Fibroblast of gingiva (primary cell): ENCODE results near the gene ASB7.
"Not testable (repeated sequence)": the region's sequence is repeated elsewhere in the genome, so short reads cannot be mapped to it uniquely, and the experiment has no call there.

ENCODE experiments used
- DNase-seq: peaks from one replicate; pipeline ENCODE4 v3.0.0-alpha.2; 2011; ENCODE audit warnings: low read depth

ASB7 gene

DNA sequence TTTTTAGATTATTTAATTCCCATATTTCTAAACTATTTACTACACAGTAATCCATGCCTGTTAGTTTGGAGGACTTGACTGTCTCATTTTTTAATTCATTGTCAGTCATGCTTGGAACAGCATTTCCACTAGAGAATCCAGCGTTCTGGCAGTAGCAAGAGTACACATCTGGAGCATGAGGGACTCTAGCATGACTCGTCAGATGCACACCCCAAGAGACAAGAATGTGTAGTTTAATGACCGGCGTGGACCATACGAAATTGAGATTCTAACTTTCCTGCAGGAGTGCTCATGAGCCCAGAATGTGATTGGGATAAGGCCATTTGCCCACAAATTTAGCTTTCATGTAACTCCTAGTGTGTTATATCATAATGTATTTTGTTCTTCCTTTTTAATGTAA lies 48.9 kb downstream of the ASB7 start:
- DNase-seq = peak; percentile 44

DNA sequence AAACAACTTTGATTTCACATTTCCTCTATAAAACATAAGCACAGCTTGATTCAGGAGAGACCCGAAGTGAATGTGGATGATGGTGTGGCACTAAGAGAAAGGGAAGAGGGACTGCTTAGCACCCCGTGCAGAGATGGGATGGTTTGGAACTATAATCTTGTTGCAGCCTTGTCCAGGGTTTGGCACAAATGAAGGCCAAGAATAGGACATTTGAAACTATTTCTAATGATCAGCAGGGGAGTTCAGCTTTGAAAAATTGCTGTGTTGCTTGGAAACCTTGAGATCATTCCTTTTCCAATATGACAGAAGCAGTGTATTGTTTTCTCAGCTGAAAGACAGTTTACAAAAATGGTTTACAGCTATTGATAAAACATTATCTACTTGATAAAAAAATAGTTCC lies 49.7 kb downstream of the ASB7 start:
- no peak for DNase-seq

DNA sequence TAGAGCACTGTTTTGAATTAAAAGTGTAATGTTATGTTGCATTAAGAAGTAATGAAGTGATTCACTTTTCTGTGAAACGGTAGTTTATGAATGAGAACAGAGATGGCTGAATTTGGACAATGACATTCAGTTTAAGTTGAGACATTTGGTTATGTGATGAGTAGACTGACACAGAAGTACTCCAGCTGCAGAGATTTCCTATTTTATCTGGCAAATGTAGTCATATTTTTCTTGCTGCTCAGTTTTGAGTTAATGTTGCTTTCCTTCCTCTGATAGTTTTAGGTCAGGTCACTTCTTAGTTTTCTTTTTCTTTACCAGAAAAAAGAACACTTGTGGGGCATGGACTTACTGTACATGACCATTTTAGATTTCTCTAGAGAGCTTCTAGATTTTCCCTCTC lies 51.2 kb downstream of the ASB7 start:
- DNase-seq = no peak

DNA sequence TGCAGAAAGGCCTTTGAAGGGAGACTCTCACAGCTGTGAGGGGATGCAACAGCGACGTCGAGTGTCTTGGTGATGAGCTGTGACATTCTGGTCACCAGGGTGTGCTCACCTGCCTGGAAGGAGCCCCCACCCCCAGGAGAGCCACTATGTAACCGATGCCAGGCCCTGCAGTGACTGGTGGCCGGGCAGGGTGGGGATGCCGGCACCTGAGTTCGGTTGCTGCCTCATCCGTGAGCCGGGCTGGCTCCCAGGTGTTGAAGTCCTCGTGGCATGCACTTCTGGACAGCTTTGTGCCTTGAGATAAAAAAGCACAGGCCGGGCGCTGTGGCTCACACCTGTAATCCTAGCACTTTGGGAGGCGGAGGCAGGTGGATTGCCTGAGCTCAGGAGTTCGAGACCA lies 56.5 kb downstream of the ASB7 start:
- no peak for DNase-seq

DNA sequence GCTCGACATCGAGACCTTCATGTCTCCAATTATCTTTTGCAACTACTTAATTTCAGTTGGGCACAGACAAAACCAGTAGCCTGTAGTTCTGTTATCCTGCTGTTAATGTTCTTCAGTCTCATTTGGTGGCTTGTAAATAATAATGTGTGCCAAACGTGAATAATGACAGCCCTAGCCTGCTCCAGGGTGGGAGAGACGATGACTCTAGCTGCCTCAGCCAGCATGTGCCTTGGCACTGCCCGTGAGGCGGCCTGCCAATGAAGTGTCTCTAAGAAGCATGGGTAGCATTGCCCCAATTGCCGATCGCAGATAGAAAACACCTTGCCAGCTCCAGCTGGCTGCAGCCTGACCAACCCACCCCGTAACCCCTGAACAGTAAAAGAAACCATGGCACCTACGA lies 58.8 kb downstream of the ASB7 start:
- no peak for DNase-seq

DNA sequence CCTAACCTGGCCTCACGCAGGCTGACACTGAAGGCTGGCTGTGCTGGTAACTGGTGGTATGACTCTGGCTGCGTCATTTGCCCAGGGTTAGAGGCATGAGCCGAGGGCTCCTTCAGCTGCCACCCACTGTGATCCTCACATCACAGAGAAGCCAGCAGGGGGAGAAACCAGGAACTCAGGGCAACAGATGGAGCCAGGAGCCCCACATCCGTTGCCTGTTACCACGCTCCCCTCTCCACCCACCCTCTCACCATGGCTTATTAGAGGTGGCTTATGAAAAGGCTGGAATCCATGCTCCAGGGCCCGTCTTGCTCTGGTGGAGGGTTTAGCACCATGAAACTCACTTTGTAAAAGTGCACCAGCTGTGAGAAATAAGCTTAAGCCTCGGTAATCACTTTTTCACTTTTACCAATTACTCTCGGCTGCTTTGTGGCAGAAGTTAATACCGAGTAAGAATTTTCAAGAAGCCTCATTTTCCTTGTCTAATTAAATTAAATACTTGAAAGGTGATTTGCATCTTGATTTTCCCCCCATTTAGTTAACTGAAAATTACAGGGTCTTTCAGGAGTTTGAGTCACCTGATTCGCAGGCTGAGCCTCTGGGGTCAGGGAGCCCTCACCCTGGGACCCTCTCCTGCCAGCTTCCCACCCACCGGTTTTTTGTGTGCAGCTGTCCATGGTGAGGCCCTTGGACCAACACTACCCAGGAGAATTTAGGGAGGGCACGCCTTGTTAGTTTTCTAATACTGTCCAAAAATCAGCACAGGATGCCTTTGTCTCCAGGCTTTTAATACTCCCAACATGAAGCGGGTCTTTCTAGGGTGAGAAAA lies 60.9 kb downstream of the ASB7 start:
- DNase-seq = no peak

DNA sequence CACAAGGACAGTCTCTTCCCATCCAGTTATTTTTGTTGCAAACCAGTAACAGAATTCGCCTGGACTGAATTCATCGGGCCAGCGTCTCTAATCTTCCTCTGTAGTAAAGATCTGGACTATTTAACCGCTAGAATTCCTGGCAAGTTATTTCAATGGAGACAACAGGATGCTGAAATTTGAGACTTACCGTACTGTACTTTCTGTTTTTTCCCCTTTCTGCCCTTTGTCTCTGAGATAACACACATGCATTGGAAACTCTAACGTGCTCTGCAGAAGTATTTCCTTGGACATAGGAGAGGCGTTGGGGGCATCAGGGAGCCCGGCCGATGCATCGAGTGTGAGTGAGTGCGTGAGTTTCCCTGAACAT lies 61.5 kb downstream of the ASB7 start:
- no peak for DNase-seq

DNA sequence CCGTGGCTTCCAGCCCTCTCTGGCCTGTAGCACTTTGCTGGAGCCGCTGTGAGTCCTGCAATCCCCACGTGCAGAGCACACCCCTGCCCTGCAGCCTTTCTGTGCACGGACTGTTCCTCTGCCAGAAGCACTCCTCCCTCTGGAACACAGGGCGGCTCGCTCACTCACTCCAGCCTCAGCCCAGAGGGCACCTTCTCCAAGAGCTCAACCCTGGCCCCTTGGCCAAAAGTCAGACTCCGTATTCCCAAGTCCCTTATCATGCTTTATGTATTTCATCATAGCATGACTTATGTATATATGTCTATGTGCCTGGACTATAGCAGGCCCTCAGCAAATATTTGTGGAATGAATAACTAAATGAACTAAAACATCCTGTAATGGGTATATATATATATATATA lies 63.2 kb downstream of the ASB7 start:
- DNase-seq = no peak

DNA sequence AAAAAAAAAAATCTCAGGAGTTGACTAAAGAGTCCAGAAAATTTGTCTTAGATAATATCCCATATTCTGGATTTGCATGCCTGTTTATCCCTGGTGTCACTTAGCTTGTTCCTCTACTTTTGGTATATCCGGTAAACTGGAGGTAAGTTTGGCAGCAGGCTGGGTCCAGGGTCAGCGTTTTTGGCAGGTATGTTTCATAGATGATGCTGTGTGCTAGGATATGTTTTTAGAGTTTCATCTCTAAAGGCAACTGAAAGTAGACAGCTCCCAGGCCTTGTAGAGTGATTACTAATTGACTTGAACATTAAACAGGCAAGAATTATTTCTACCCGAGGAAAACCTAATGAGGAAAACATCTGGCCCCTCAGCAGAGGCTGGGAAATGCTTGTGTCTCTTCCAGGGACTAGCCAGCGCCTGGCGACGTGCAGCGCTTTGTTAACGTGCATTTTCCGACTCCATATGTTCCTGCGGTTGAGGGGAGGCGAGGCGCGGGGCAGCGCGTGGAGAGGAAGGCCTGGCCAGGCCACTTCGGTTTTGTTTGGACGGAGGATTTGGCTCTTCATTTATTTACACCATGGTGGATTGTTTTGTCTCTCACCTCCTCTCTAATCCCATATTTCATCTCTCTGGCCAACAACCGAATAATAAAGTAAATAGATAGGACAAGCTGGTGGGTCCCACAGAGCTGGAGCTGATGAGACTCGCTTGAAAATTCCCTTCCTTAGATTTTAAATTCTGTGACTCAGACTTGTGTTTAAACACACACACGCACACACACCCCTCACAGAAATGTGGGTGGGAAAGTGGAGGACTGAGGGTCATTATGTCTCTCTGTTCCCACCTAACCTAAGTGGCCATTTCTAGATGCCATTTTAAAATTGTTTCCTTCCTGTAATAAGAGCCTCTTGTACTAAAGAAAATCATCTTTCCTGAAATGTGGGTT lies 65.3 kb downstream of the ASB7 start:
- DNase-seq = peak; percentile 23

DNA sequence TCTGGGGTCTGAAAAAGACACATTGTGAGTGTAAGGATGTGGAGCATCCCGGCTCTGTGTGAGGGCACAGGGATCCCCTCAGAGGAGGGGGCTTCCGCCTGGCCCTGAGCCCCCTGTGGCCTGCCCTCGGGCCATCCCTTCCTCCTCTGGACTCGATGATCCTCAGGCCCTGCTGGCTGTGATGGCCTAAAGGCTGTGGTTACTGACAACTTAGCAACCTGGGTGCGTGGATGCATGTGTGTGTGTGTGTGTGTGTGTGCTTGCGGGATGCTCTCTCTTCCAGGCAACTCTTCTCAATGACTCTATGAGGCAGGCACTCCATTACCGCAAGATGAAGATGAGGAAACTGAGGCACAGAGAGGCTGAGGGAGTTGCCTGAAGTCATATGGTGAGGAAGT lies 66.0 kb downstream of the ASB7 start:
- no peak for DNase-seq

DNA sequence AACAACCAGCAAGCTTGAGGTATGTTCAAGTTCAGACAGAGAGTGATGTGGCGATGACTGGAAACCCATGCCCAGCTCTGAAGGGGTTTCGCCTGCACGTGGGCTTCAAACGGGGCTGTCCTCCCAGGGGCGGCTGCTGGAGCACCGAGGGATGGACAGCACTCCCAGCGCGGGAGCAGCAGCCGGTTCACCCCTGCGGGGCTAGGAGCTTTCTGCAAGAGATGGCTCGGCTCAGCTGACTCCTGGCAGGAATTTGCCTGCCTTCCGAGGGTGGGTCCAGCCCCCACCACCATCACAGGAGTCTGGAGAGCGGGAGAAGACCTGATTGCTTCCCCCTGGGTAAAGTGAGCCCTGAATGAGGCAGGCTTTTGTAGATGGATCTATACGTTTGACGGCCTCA lies 66.9 kb downstream of the ASB7 start:
- DNase-seq = no peak

DNA sequence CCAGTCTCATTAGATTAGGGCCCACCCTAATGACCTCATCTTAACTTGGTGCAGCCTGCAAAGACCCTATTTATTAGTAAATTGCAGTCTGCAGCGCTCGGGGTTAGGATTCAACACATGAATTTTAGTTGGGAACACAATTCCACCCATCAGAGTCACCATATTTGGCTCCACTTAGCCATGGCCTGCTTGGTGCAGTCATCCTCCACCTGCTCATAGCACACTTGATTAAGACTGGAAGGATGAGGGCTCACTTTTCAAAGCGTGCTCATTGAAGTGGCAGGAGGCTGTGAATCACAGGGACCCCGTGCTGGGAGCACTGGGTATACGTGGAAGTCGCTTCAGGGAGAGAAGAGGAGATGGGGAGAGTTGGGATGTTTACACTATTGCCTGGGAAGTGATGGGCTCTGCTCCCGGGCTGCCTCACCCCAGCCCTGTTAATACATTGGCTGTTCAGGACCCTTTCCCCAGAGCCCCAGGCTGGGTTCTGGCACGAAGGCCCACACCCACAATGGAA lies 68.2 kb downstream of the ASB7 start:
- no peak for DNase-seq

DNA sequence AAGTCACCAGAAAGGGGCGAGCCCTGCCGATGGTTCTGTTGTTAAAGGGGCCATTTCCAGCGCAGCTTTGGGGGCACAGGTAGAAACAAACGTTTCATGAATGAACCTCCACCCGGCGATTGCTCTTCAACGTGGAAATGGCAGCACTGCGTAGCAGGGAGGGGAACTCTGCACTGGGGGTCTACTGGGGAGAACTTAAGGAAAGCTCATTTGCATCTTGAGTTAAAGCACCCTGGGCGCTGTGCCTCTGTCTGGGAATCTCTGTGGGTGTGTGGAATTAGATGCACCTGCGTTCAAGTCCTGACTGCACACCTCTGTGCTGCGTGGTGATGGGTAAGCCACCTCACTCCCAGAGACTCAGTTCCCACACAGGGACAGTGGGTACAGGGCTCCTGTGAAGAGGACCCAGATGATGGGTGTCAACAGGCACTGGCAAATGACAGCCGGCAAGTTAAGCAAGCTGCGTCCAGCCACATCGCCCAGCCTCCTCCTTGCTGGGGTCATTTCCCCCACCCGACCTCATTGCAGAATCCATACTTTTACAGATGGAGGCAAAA lies 68.8 kb downstream of the ASB7 start:
- DNase-seq = no peak

DNA sequence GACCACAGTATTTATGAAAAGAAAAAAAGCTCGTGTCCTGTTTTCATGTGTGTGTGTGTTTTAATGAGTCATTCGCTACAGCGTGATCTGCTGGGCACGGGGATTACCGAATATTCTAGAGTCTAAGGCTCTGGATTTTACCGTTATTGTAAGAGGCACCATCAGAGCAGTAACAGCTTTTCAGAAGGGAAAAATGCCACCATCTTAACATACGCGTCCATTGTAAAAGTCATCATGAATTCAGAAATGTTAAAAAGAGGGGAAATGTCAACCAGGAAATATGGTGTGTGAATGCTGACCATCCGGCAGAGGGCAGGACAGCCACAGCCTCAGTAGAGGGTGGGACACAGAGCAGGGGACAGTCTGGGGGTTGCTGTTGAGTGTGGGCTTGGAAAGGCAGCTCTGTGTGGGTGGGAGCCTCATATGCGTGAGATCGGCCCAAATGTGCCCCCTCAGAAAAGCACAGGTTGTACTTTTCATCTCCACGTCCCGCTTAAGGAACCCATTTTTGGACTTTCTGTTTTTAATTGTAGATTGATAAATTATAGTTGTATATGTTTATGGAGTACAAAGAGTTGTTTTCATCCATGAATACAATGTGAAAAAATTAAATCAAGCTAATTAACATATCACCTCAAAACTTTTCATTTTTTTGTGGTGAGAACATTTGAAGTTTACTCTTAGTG lies 69.6 kb downstream of the ASB7 start:
- peak; percentile 51 for DNase-seq

DNA sequence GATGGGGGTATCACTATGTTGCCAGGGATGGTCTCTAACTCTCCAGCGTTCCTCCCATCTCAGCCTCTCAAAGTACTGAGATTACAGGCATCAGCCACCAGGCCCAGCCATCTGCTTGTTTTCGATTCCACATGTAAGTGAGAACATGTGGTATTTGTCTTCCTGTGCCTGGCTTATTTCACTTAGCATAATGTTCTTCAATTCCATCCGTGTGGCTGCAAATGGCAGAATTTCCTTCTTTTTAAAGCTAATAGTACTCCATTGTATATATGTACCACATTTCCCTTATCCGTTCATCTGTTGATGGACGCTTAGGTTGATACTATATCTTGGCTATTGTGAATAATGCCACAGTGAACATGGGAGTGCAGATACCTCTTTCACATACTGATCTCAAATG lies 70.6 kb downstream of the ASB7 start:
- DNase-seq = no peak

DNA sequence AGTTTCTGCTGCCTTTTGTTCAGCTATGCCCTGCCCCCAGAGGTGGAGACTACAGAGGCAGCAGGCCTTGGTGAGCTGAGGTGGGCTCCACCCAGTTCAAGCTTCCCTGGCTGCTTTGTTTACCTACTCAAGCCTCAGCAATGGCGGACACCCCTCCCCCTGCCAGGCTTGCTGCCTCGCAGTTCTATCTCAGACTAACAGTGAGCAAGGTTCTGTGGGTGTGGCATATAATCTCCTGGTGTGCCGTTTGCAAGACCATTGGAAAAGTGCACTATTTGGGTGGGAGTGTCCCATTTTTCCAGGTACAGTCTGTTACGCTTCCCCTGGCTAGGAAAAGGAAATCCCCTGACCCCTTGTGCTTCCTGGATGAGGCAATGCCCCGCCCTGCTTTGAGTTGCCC lies 76.8 kb downstream of the ASB7 start:
- not testable (repeated sequence) for DNase-seq

DNA sequence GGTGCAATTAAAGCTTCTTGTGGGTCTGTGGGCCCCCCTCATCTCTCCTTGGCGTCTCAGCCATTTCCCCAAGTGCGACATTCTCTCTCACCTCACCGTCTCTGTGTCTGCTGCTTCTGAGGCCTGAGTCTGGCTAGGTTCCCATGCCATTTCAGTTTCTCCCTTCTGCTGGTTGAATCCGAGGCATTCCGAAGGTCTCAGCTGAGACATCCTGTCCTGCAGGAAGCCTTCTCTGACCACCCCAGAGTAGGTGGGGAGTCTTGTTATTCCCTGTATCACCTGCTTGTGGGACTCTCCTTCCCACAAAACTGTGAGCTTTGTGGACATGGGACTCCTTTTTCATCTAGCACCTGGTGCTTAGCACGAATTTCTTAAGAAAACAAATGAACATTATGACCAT lies 78.3 kb downstream of the ASB7 start:
- no peak for DNase-seq

DNA sequence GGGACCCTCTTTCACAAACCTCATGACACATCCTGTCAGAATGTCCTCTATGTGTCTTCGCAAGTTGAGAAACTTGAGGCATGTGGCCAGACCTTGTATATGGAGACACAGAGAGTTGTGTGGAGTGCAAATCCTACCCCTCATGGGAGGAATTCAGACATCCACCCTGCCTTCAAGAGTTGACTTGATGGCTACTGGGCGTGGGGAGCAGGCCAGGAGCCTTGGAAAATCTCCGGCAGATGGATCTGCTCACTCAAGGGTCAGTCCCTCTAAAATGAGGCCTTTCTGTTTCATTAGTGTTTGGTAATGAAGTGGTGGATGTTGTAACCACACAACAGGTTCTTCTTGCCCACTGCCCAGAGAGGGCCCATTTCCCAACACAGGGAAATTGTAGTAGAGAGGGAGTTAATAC lies 79.0 kb downstream of the ASB7 start:
- DNase-seq = peak; percentile 55

DNA sequence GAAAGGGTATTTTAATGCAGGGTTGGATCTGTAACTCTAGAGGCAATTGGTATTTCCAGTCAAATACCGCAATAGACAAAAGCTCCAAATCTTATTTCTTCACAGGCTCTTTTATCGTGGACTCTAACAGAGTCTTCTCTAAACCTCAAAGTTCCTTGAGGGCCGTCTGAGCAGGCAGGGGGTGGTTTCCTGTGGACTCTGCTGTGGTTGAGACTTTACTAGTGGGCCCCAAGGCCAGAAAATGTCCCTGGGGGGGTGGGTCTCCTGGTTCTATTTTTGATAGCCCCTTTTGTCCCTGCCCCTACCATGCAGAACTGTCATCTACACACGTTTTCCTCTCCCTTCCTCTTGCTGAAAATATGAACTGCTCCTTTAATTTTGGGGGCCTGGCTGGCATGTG lies 80.1 kb downstream of the ASB7 start:
- no peak for DNase-seq

DNA sequence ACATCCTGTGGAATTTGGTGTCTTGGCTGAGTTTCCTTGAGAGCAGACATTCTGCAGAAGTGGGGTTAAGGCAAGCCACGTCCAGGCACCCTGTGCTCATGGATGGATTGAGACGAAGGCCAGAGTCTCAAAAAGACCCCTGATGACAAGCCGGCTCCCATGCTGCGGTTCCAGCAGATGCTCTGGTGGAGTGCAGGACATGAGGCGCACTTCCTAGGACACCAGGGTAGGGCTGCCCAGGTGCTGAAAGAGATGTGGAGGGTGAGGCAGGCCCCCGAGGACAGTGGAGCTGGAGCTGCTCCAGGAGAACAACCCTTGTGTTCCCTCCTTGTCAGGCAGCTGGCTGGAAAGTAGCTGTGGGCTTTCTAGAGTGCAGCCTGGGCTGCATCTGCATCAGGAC lies 81.0 kb downstream of the ASB7 start:
- no peak for DNase-seq

DNA sequence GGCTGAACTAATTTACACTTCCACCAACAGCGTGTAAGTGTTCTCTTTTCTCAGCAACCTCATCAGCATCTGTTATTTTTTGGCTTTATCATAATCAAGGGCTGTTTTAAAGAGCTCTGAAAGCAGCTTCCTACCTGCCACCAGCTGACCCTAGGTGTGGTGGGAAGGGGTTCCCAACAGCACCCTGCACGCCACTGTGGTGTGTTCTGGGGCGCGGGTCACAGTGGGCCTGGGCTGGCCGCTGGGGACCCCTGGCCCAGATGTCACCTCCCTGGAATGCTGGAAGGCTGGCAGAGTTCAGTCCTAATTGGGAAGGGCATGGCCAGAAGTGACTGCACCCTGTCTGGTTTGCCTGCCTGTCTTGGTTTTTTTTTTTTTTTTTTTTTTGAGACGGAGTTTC lies 82.2 kb downstream of the ASB7 start:
- DNase-seq = no peak

DNA sequence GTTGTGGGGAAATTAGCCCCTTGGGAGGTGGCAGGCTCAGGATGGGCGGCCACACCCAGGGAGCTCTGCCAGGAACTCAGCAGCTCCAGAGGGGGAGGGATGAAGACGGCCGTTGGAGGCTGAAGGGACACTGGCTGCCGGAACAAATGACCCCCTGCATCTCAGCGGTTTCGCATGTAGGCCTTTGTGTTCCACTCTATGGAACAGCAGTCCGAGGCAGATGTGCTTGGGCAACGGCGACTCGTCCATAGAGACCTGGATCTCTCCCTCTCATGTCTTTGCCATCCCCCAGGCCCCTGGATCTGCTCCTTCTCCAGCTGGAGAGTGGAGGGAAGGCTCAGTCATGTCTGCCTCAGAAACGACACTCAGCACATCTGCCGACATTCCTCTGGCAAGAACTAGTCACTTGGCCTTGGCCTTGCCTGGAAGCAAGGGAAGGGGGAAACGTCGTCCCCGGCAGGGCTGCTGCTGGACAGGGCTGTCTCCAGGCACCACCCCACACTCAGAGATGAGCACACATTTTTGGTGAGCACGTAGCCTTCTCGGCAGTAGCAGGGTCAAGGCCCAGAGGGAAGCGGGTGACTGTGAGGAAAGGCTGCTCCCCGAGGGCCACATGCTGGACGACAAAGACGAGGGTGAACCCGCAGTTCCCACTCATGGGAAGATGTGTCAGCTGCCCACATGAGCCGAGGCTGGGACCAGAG lies 83.8 kb downstream of the ASB7 start:
- no peak for DNase-seq
